ENCODE results near the gene S100A14. TPM values are rescaled to one million over a fixed set of nuclear protein-coding genes. Genes with fewer than 3 reads are reported as not detected.

Gene S100A14
- total and polyA plus RNA-seq, 2 of the 13 experiments (the other 11 are each of a cell fraction or from before 2014, with no cell fraction given): 1.4 to 7.7 TPM

- TF ChIP-seq ZNF737 (CRISPR knock-in tag; IDR thresholded peaks at IDR 0.05; ENCODE audit: borderline replicate concordance): no peak
- no peak for TF ChIP-seq IKZF4 (CRISPR knock-in tag; IDR thresholded peaks at IDR 0.05; ENCODE audit: borderline replicate concordance, low read depth, not compliant biosample characterization)
- no peak for TF ChIP-seq ZNF670 (CRISPR knock-in tag; IDR thresholded peaks at IDR 0.05; ENCODE audit: borderline replicate concordance)
- no peak for TF ChIP-seq CHD2 (IDR thresholded peaks at IDR 0.05; ENCODE audit: low read depth, low read length)
- peak; percentile 56 for TF ChIP-seq ISL2 (CRISPR knock-in tag; IDR thresholded peaks at IDR 0.05)
- TF ChIP-seq BRD4 (CRISPR knock-in tag; IDR thresholded peaks at IDR 0.05): 0 out of 2 replicates have a peak, but pooled peaks have one; percentile 20
- no peak for TF ChIP-seq POGK (CRISPR knock-in tag; conservative IDR thresholded peaks at IDR 0.05)
- TF ChIP-seq SKI (IDR thresholded peaks at IDR 0.05; ENCODE audit: partially characterized antibody): no peak
- no peak for TF ChIP-seq ZNF773 (CRISPR knock-in tag; IDR thresholded peaks at IDR 0.05; ENCODE audit: borderline replicate concordance)
- TF ChIP-seq, protein P1, sequence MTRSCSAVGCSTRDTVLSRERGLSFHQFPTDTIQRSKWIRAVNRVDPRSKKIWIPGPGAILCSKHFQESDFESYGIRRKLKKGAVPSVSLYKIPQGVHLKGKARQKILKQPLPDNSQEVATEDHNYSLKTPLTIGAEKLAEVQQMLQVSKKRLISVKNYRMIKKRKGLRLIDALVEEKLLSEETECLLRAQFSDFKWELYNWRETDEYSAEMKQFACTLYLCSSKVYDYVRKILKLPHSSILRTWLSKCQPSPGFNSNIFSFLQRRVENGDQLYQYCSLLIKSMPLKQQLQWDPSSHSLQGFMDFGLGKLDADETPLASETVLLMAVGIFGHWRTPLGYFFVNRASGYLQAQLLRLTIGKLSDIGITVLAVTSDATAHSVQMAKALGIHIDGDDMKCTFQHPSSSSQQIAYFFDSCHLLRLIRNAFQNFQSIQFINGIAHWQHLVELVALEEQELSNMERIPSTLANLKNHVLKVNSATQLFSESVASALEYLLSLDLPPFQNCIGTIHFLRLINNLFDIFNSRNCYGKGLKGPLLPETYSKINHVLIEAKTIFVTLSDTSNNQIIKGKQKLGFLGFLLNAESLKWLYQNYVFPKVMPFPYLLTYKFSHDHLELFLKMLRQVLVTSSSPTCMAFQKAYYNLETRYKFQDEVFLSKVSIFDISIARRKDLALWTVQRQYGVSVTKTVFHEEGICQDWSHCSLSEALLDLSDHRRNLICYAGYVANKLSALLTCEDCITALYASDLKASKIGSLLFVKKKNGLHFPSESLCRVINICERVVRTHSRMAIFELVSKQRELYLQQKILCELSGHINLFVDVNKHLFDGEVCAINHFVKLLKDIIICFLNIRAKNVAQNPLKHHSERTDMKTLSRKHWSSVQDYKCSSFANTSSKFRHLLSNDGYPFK (CRISPR knock-in tag; IDR thresholded peaks at IDR 0.05; ENCODE audit: borderline replicate concordance): peak; percentile 67; the same call in 1 of the 2 replicates
- TF ChIP-seq POLR2AphosphoS2 (IDR thresholded peaks at IDR 0.05; ENCODE audit: low read depth, low read length): no peak
- TF ChIP-seq SPEN (CRISPR knock-in tag; IDR thresholded peaks at IDR 0.05; ENCODE audit: low read depth): peak; percentile 75
- TF ChIP-seq TCF7 (IDR thresholded peaks at IDR 0.05; ENCODE audit: low read depth): no peak
- TF ChIP-seq, protein P2, sequence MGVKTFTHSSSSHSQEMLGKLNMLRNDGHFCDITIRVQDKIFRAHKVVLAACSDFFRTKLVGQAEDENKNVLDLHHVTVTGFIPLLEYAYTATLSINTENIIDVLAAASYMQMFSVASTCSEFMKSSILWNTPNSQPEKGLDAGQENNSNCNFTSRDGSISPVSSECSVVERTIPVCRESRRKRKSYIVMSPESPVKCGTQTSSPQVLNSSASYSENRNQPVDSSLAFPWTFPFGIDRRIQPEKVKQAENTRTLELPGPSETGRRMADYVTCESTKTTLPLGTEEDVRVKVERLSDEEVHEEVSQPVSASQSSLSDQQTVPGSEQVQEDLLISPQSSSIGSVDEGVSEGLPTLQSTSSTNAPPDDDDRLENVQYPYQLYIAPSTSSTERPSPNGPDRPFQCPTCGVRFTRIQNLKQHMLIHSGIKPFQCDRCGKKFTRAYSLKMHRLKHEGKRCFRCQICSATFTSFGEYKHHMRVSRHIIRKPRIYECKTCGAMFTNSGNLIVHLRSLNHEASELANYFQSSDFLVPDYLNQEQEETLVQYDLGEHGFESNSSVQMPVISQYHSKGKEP (CRISPR knock-in tag; IDR thresholded peaks at IDR 0.05): no peak
- TF ChIP-seq ZNF746 (CRISPR knock-in tag; IDR thresholded peaks at IDR 0.05): no peak
- TF ChIP-seq ZNF678 (CRISPR knock-in tag; IDR thresholded peaks at IDR 0.05): no peak
- 0 out of 2 replicates have a peak, but pooled peaks have one; percentile 31 for TF ChIP-seq PRDM15 (CRISPR knock-in tag; IDR thresholded peaks at IDR 0.05)
- no peak for TF ChIP-seq HHEX (CRISPR knock-in tag; IDR thresholded peaks at IDR 0.05)
- no peak for TF ChIP-seq TP53 (CRISPR knock-in tag; conservative IDR thresholded peaks at IDR 0.05)
- TF ChIP-seq ZNF136 (CRISPR knock-in tag; IDR thresholded peaks at IDR 0.05; ENCODE audit: low read depth): 0 out of 2 replicates have a peak, but pooled peaks have one; percentile 28
Observed at GRCh38 chr1:153658400-153659174, 42.5 kb upstream of the S100A14 start, which contains the start of gene SNAPIN (continued).

All from HepG2 (cell line).